Right forelimb (tissue), 1 donor: ENCODE data around the gene WNK2.

Source experiments
- DNase-seq: peaks from one replicate; pipeline ENCODE4 v3.0.0-alpha.2; 2018

Gene WNK2

GRCh38 chr9:93300175-93300572, 116.2 kb downstream of the WNK2 start:
- DNase-seq, result no peak

DNA sequence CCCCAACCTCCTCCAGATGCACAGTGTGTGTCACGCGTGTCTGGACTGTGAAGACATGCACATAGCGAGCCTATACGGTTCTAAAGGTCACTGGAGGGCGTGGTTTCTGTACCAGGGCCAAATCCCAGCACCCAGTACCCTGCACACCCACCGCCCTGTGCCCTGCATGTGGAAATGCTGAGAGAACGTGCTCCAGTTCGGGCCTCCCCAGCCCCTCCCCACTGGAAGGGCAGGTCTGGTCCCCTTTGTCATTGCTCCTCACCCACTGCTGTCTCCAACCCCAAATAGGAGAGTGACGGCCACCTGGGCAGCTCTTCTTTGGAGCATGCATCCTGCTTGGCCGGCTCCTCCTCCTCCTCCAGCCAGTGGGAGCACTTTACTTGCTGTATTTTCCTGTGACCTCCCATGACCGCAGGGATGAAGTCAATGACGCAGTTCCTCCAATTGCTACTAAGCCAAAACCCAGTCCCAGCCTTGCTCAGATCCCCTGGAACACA, 116.7 kb downstream of the WNK2 start:
- no peak for DNase-seq

GRCh38 chr9:93301291-93301811, 117.4 kb downstream of the WNK2 start:
- DNase-seq, result no peak

GRCh38 chr9:93301911-93302541, 118.1 kb downstream of the WNK2 start:
- DNase-seq, result no peak

DNA sequence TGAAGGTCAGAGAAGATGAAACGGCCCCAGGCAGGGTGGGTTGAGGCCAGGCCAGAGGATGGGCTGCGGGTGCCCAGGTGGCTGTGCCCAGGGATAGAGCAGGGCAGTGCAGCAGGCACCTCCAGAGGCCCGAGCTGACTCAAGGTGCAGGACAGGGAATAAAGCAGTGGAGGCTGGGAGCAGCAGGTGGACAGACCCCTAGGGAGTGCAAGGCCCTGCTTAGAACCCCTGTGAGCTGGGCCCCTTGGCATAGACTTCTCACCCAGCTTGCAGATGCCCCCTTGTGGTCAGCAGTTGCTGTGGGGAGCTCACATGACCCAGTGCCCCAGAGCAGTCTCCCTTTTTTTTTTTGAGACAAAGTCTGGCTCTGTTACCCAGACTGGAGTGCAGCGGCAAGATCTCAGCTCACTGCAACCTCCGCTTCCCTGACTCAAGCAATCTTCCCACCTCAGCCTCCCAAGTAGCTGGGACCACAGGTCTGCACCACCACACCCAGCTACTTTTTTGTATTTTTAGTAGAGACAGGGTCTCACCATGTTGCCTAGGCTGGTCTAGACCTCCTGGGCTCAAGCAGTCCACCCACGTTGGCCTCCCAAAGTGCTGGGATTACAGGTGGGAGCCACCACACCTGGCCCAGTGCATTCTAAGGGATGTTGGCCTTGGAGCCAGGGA, 118.8 kb downstream of the WNK2 start:
- DNase-seq, result no peak

- no peak for DNase-seq
Measured at GRCh38 chr9:93303258-93303771, 119.4 kb downstream of the WNK2 start.

DNA sequence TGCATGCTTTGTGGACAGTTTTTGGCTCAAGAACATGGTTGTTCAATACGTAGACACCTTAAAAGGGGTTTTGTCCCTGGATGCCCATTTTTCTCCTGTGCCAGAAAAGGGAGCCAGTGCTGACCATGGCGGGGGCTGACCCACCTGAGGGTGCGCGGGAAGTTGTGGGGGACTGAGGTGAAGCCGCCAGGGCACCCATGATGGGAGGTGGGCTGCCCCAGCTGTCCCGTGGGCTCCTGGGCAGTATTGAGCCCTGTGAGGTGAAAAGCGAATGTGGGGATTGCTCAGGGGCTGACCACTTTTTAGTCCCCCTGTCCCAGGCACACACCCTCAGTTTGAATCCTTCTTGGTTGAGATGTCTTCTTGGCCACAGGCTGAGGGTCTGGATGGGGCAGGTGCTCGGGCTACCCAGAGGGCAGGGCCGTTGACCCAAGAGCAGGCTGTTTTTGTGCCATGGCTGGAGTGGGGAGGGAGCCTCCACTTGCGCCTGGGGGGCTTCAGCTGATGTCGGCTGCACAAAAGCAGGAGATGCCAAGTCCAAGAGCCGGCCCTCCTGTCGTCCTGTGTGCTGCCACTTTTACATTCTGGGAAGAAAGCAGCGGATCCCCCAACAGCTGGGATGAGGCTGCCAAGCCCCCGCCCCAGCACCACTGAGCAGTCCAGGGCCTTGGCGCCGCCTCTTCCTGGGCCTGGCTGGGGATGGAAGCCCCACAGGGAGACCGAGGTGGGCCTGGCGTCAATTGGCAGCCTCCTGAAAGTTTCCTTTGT, 120.1 kb downstream of the WNK2 start:
- DNase-seq, result no peak

GRCh38 chr9:93304574-93305496, 120.9 kb downstream of the WNK2 start:
- peak; percentile 84 for DNase-seq

GRCh38 chr9:93305497-93306020, 121.6 kb downstream of the WNK2 start:
- no peak for DNase-seq

GRCh38 chr9:93306081-93306480, 122.1 kb downstream of the WNK2 start:
- DNase-seq, result no peak

DNA sequence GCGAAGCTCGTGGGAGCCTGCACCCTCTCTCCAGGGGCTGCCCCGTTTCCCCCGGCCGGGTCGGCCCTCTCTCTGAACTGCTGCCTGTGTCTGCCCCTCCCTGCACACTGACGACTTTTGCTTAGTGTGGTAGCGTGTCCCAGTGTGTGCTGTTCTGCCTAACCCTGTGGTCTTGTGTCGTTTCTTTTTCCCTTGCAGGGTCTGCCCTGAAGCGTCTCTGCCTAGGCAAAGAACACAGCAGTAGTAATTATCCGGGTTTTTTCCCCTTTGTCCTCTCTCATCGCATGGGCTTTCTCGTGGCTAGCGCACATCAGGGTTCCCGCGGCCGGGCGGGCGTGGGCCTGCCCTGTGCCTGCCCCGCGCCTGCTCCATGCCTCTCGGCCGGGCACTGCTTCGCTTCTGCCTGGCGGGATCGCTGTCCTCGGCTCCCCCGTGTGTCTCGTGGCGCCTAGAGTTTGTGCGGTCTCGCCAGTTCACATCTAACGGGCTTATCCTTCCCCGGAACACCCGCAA, 122.7 kb downstream of the WNK2 start:
- DNase-seq, result no peak

DNA sequence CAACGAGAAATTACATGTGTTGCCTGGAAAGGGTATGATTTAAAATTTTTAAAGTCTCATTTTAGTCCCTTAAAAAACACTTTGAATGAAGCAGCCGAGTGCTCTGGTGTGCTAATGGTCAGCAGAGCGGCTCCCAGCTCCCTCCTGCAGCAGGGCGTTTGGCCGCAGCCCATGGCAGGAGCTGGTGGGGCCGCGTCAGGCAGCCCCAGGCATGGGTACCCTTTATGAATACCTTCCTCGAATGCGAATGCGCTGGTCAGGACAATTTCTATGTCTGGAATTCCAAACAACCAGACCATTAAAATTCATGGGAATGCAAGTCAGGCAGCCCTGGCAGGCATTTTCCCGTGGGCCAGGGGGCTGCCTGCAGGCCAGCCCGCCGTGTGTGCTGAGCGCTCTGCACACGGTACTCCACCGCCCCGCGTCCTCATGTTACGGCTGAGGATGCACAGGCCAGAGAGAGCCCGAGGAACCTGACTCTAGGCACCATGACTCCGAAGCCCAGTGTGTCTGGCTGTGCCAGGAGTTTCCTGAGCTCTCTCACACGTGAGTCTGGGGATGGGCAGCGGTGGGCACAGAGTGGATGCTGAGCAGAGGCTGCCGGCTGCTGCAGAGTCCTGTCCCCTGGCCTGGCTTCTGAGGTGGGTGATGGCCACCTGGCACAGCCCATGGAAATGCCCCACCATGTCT, 123.7 kb downstream of the WNK2 start:
- DNase-seq, result no peak

DNA sequence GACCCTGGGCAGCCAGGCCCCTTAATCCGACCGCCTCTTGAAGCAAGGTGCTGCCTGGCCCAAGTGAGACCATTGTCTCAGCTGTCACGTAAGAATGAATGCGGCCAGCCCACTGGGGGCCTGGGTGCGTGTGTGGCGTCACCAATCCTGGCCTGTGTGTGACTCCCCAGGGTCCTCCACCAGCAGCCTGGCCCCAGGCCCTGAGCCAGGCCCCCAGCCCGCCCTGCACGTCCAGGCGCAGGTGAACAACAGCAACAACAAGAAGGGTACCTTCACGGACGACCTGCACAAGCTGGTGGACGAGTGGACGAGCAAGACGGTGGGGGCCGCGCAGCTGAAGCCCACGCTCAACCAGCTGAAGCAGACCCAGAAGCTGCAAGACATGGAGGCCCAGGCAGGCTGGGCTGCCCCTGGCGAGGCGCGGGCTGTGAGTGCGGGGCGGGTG, 124.2 kb downstream of the WNK2 start:
- no peak for DNase-seq

DNA sequence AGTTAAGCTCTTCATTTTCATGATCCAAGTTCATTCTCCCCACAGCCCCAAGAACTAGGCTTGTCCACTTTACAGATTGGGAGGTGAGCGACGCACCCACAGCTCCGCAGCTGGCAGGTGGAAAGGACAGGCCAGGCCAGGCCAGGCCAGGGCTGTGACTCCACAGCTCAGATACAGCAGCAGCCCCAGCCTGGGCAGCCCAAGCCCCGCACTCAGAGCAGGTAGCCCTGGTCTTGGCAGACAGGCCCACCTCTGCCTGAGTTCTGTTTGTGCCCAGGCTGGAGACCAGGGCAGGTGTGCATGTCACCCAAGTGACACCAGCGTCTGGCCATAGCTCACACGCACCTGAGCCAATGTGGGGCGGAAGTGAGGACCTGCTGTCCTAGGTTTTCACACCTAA, 124.7 kb downstream of the WNK2 start:
- no peak for DNase-seq

GRCh38 chr9:93309889-93310425, 126.0 kb downstream of the WNK2 start:
- peak; percentile 20 for DNase-seq

GRCh38 chr9:93315118-93315517, 131.2 kb downstream of the WNK2 start:
- DNase-seq, result peak; percentile 2

- no peak for DNase-seq
Measured at GRCh38 chr9:93315960-93316359, 132.0 kb downstream of the WNK2 start.

GRCh38 chr9:93316726-93317494, 133.0 kb downstream of the WNK2 start:
- no peak for DNase-seq

- no peak for DNase-seq
Measured at GRCh38 chr9:93317495-93318094, 133.7 kb downstream of the WNK2 start.
